GM18499 (cell line): ENCODE measurements around the gene ABL1.

Experiments used
- ATAC-seq: cut with Tn5 transposase; IDR thresholded peaks from one replicate; pipeline ENCODE4 v1.9.1; 2021; ENCODE audit warnings: moderate number of reproducible peaks; ENCODE audit not compliant: insufficient read depth, unreplicated experiment

Gene ABL1

GRCh38 chr9:130824643-130825350 lies 10.3 kb upstream of the ABL1 start:
- ATAC-seq = no peak

GRCh38 chr9:130825351-130825651 lies 9.8 kb upstream of the ABL1 start:
- no peak for ATAC-seq

GRCh38 chr9:130825809-130826208 lies 9.2 kb upstream of the ABL1 start:
- ATAC-seq = no peak

- ATAC-seq = no peak
Measured at GRCh38 chr9:130829762-130830161, 5.3 kb upstream of the ABL1 start.

- ATAC-seq = no peak
Measured at GRCh38 chr9:130830231-130830760, 4.8 kb upstream of the ABL1 start.

GRCh38 chr9:130831077-130831476 lies 4.0 kb upstream of the ABL1 start:
- ATAC-seq = no peak

- no peak for ATAC-seq
Measured at GRCh38 chr9:130833031-130833990, 1.7 kb upstream of the ABL1 start.

- ATAC-seq = no peak
Measured at GRCh38 chr9:130835441-130836298, 616 bp downstream of the ABL1 start.

GRCh38 chr9:130837002-130837511 lies 2.0 kb downstream of the ABL1 start:
- ATAC-seq = no peak

- no peak for ATAC-seq
Measured at GRCh38 chr9:130837643-130838042, 2.6 kb downstream of the ABL1 start.

- ATAC-seq = no peak
Measured at GRCh38 chr9:130839132-130840111, 4.4 kb downstream of the ABL1 start.

- ATAC-seq = no peak
Measured at GRCh38 chr9:130842545-130842944, 7.5 kb downstream of the ABL1 start.

GRCh38 chr9:130843049-130843908 lies 8.2 kb downstream of the ABL1 start:
- ATAC-seq = no peak

- ATAC-seq = no peak
Measured at GRCh38 chr9:130844044-130844451, 9.0 kb downstream of the ABL1 start.

GRCh38 chr9:130845254-130845653 lies 10.2 kb downstream of the ABL1 start:
- ATAC-seq = no peak

GRCh38 chr9:130845901-130846481 lies 10.9 kb downstream of the ABL1 start:
- ATAC-seq = no peak

GRCh38 chr9:130846487-130847305 lies 11.6 kb downstream of the ABL1 start:
- ATAC-seq = no peak
